NB4 (cell line): ENCODE results near the gene KRTAP10-7.

Experiments
- DNase-seq: peaks from one replicate; pipeline ENCODE4 v3.0.0; 2010; ENCODE audit warnings: low read depth
- H3K4me3 ChIP-seq: one replicate; pipeline ENCODE4 v1.5.1; 2011; ENCODE audit warnings: mild to moderate bottlenecking, low read depth, low read length, moderate library complexity
- MYC ChIP-seq: IDR thresholded peaks from 2 replicates; pipeline ENCODE4 v1.6.1; 2011; ENCODE audit warnings: low read depth, low read length
- POLR2A ChIP-seq: IDR thresholded peaks from 2 replicates; pipeline ENCODE4 v1.6.1; 2011; ENCODE audit warnings: mild to moderate bottlenecking; ENCODE audit not compliant: insufficient read length; ENCODE audit errors: extremely low read depth
- TF ChIP-seq, protein P1 (sequence below): IDR thresholded peaks from one replicate; pipeline ENCODE4 v1.5.1; 2012; ENCODE audit warnings: low read depth, low read length
- TF ChIP-seq, protein P2 (sequence below): IDR thresholded peaks from 2 replicates; pipeline ENCODE4 v1.6.1; 2011; ENCODE audit warnings: low read depth, low read length

The KRTAP10-7 gene

GRCh38 chr21:44601596-44602462 is 1.4 kb downstream of the KRTAP10-7 start:
- TF ChIP-seq POLR2A: no peak
- TF ChIP-seq, protein P1, sequence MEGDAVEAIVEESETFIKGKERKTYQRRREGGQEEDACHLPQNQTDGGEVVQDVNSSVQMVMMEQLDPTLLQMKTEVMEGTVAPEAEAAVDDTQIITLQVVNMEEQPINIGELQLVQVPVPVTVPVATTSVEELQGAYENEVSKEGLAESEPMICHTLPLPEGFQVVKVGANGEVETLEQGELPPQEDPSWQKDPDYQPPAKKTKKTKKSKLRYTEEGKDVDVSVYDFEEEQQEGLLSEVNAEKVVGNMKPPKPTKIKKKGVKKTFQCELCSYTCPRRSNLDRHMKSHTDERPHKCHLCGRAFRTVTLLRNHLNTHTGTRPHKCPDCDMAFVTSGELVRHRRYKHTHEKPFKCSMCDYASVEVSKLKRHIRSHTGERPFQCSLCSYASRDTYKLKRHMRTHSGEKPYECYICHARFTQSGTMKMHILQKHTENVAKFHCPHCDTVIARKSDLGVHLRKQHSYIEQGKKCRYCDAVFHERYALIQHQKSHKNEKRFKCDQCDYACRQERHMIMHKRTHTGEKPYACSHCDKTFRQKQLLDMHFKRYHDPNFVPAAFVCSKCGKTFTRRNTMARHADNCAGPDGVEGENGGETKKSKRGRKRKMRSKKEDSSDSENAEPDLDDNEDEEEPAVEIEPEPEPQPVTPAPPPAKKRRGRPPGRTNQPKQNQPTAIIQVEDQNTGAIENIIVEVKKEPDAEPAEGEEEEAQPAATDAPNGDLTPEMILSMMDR: no peak
- TF ChIP-seq, protein P2, sequence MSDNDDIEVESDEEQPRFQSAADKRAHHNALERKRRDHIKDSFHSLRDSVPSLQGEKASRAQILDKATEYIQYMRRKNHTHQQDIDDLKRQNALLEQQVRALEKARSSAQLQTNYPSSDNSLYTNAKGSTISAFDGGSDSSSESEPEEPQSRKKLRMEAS: no peak
- no peak for TF ChIP-seq MYC
- no peak for DNase-seq
- H3K4me3 ChIP-seq: no peak overlapping the region

DNA sequence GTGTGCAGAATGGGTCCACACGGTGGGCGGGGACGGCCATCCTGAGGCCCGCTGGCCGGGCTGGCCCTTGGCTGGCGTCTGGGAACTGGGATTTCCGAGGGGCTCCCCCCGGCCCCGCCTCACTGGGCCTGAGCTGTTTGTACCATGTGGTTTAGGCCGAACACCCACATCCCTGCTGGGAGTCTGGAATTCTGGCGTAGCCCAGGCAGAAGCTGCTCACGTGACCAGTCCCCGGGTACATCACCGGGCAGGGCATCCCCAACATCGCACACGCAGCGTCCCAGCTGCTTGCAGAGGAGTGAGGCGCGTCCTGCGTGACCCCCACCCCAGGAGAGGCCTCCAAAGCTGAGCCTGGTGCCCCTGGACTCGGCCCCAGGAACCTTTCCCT is 2.1 kb downstream of the KRTAP10-7 start:
- H3K4me3 ChIP-seq: no peak overlapping the region
- DNase-seq: no peak
- TF ChIP-seq, protein P2: no peak
- no peak for TF ChIP-seq POLR2A
- TF ChIP-seq, protein P1: no peak
- TF ChIP-seq MYC: no peak

GRCh38 chr21:44603109-44603875 is 2.9 kb downstream of the KRTAP10-7 start:
- TF ChIP-seq, protein P2: no peak
- TF ChIP-seq POLR2A (no peak), MYC (no peak)
- TF ChIP-seq, protein P1: no peak
- no peak for DNase-seq
- H3K4me3 ChIP-seq: no peak overlapping the region

GRCh38 chr21:44603911-44604310 is 3.5 kb downstream of the KRTAP10-7 start:
- no peak for DNase-seq
- TF ChIP-seq, protein P2: no peak
- TF ChIP-seq MYC: no peak
- TF ChIP-seq, protein P1: no peak
- TF ChIP-seq POLR2A: no peak

DNA sequence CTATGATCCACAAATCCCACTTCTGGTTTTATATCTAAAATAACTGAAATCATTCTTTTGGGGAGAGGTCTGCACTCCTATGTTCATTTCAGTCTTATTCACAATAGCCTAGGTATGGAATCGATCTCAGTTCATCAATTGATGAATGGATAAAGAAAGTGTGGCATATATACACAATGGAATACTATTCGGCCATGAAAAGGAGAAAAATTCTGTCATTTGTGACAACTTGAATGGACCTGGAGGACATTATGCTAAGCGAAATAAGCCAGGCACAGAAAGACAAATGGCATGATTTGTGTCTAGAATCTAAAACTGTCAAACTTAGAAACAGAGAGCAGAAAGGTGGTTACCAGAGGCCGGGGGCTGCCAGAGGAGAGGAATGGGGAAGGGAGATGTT is 6.1 kb downstream of the KRTAP10-7 start:
- H3K4me3 ChIP-seq: no peak overlapping the region
- DNase-seq: no peak
- TF ChIP-seq, protein P1: no peak
- no peak for TF ChIP-seq MYC
- TF ChIP-seq POLR2A: no peak
- TF ChIP-seq, protein P2: no peak

More at GRCh38 chr21:44603911-44604310, 3.5 kb downstream of the KRTAP10-7 start:
- no peak overlapping the region for H3K4me3 ChIP-seq
